Stimulated activated CD8-positive, alpha-beta memory T cell treated with anti-CD3 and anti-CD28 coated beads, Interleukin-7, amount 100 ng/mL, for 48 hours (primary cell): Measurements from ENCODE around the gene EDEM1.

Experiments used
- DNase-seq, 2 donors: peaks; one replicate each; pipeline ENCODE4 v3.0.0-alpha.2; 2020; ENCODE audit warnings: low read depth in 1 of 2; ENCODE audit errors: extremely low read depth in 1 of 2

Gene EDEM1

GRCh38 chr3:5197470-5198312 is 10.2 kb downstream of the EDEM1 start:
- no peak for DNase-seq

GRCh38 chr3:5198313-5198677 is 10.8 kb downstream of the EDEM1 start:
- DNase-seq: no peak

GRCh38 chr3:5198986-5199731 is 11.7 kb downstream of the EDEM1 start:
- DNase-seq: no peak

GRCh38 chr3:5201536-5201935 is 14.0 kb downstream of the EDEM1 start:
- DNase-seq: no peak

GRCh38 chr3:5202222-5202621 is 14.7 kb downstream of the EDEM1 start:
- no peak for DNase-seq

GRCh38 chr3:5205165-5205941 is 17.8 kb downstream of the EDEM1 start:
- peak in 1 of 2 donors; percentile 66 for DNase-seq

GRCh38 chr3:5210926-5211325 is 23.4 kb downstream of the EDEM1 start:
- DNase-seq: no peak

GRCh38 chr3:5212628-5213573 is 25.4 kb downstream of the EDEM1 start:
- DNase-seq: no peak

- DNase-seq: no peak
These were observed 26.1 kb downstream of the EDEM1 start for GRCh38 chr3:5213574-5213966.

- DNase-seq: no peak
These were observed 26.8 kb downstream of the EDEM1 start for GRCh38 chr3:5214352-5214751.

GRCh38 chr3:5217824-5218595 is 30.5 kb downstream of the EDEM1 start:
- no peak for DNase-seq

GRCh38 chr3:5218815-5219214 is 31.3 kb downstream of the EDEM1 start:
- DNase-seq: no peak

- DNase-seq: no peak
These were observed 31.7 kb downstream of the EDEM1 start for GRCh38 chr3:5219216-5219615.

- no peak for DNase-seq
These were observed 32.7 kb downstream of the EDEM1 start for GRCh38 chr3:5220193-5220592.

GRCh38 chr3:5220667-5221431 is 33.3 kb downstream of the EDEM1 start:
- DNase-seq: no peak

GRCh38 chr3:5221701-5222100 is 34.2 kb downstream of the EDEM1 start:
- DNase-seq: no peak

GRCh38 chr3:5222283-5223005 is 34.9 kb downstream of the EDEM1 start:
- DNase-seq: no peak

- DNase-seq: no peak
These were observed 39.3 kb downstream of the EDEM1 start for GRCh38 chr3:5226783-5227182.
